HG03378 (cell line): ENCODE measurements around the gene HMGN4.
"Not testable (repeated sequence)": the region's sequence is repeated elsewhere in the genome, so short reads cannot be mapped to it uniquely, and the experiment has no call there.

ENCODE experiments used
- ATAC-seq: cut with Tn5 transposase; IDR thresholded peaks from one replicate; pipeline ENCODE4 v1.9.1; 2021; ENCODE audit warnings: mild to moderate bottlenecking, moderate library complexity; ENCODE audit not compliant: unreplicated experiment

HMGN4 gene

GRCh38 chr6:26537846-26538571, at the start of gene HMGN4:
Gene HMGN4 (plus strand): TSS chr6:26538366. CDS start chr6:26545207, 6,841 bp downstream.
- ATAC-seq: peak; percentile 46

- ATAC-seq: no peak
Observed at GRCh38 chr6:26489996-26490964, 47.9 kb upstream of the HMGN4 start.

GRCh38 chr6:26491604-26492003, 46.6 kb upstream of the HMGN4 start:
- ATAC-seq: no peak

GRCh38 chr6:26493258-26493657, 44.9 kb upstream of the HMGN4 start:
- no peak for ATAC-seq

GRCh38 chr6:26494117-26494516, 44.0 kb upstream of the HMGN4 start:
- ATAC-seq: no peak

- ATAC-seq: no peak
Observed at GRCh38 chr6:26495281-26495680, 42.9 kb upstream of the HMGN4 start.

GRCh38 chr6:26497610-26498009, 40.6 kb upstream of the HMGN4 start:
- ATAC-seq: no peak

GRCh38 chr6:26500102-26500501, 38.1 kb upstream of the HMGN4 start, which contains the start of gene BTN1A1:
Gene BTN1A1 (plus strand): TSS chr6:26500303. CDS start chr6:26501287, 984 bp downstream.
- no peak for ATAC-seq

GRCh38 chr6:26501482-26501986, 36.6 kb upstream of the HMGN4 start:
- no peak for ATAC-seq

- ATAC-seq: no peak
Observed at GRCh38 chr6:26502165-26502564, 36.0 kb upstream of the HMGN4 start.

- ATAC-seq: no peak
Observed at GRCh38 chr6:26502626-26503025, 35.5 kb upstream of the HMGN4 start.

- ATAC-seq: no peak
Observed at GRCh38 chr6:26507658-26508057, 30.5 kb upstream of the HMGN4 start.

GRCh38 chr6:26511033-26511432, 27.1 kb upstream of the HMGN4 start:
- not testable (repeated sequence) for ATAC-seq

GRCh38 chr6:26514984-26515383, 23.2 kb upstream of the HMGN4 start:
- no peak for ATAC-seq

- no peak for ATAC-seq
Observed at GRCh38 chr6:26516481-26517427, 21.4 kb upstream of the HMGN4 start.

GRCh38 chr6:26519359-26519758, 18.8 kb upstream of the HMGN4 start:
- ATAC-seq: no peak

GRCh38 chr6:26520237-26520849, 17.8 kb upstream of the HMGN4 start:
- peak; percentile 38 for ATAC-seq

- ATAC-seq: peak; percentile 62
Observed at GRCh38 chr6:26520850-26521599, 17.1 kb upstream of the HMGN4 start.
